ENCODE measurements around the gene MREG. TPM values are rescaled to one million over a fixed set of nuclear protein-coding genes. Genes with fewer than 3 reads are reported as not detected.
A peak's percentile ranks its signal among the peaks of the same experiment; 100 is the strongest.

MREG gene
- total and polyA plus RNA-seq, 4 donors, result 0.87 to 3.1 (median 2.7) TPM

GRCh38 chr2:216003876-216004696, 9.3 kb downstream of the MREG start:
- peaks cover 0 to 17% (median 6%) of the 10 kb centered on the region in 4 donors for H3K36me3 ChIP-seq (ENCODE audit: control insufficient read depth in 4 of 4, insufficient read depth in 3 of 4, low read depth in 1 of 4, low read length in 3 of 4)
- H3K9ac ChIP-seq (ENCODE audit: low read depth in 1 of 2, low read length in 2 of 2), result no peak overlapping the region
- H3K27ac ChIP-seq (ENCODE audit: low read depth in 1 of 2, low read length in 2 of 2), result no peak overlapping the region
- no peak for DNase-seq (ENCODE audit: low spot score)
- H3K4me1 ChIP-seq (ENCODE audit: control insufficient read depth in 4 of 4, insufficient read depth in 4 of 4, low read length in 3 of 4), result peaks cover 0 to 22% (median 9%) of the 10 kb centered on the region in 4 donors
- TF ChIP-seq FOXA2 (IDR thresholded peaks at IDR 0.05) (no peak), CTCF (IDR thresholded peaks at IDR 0.05; ENCODE audit: low read depth, low read length, missing input control) (no peak), YY1 (IDR thresholded peaks at IDR 0.05) (no peak), MAX (IDR thresholded peaks at IDR 0.05) (no peak), NR2F2 (IDR thresholded peaks at IDR 0.05) (no peak), TAF1 (conservative IDR thresholded peaks at IDR 0.05) (no peak), FOXA1 (IDR thresholded peaks at IDR 0.05) (no peak), EGR1 (IDR thresholded peaks at IDR 0.05; ENCODE audit: low read depth in 2 of 2) (no peak), RXRA (IDR thresholded peaks at IDR 0.05) (peak in 1 of 2 donors; percentile 25), HNF4G (IDR thresholded peaks at IDR 0.05) (no peak), GABPA (IDR thresholded peaks at IDR 0.05 in 1 of 2, conservative IDR thresholded peaks at IDR 0.05 in 1 of 2) (no peak), JUND (IDR thresholded peaks at IDR 0.05) (peak in 1 of 2 donors; percentile 13), HNF4A (conservative IDR thresholded peaks at IDR 0.05) (peak; percentile 6 to 40)
- no peak overlapping the region for H3K4me3 ChIP-seq (ENCODE audit: low read depth in 1 of 3, low read length in 3 of 3)
- no peaks in the 10 kb centered on the region for H3K9me3 ChIP-seq (ENCODE audit: control insufficient read depth in 4 of 4, low read length in 3 of 4)
- 61% methylated on average over 6 of the region's 6 CpGs for WGBS
- no peaks in the 10 kb centered on the region for H3K27me3 ChIP-seq (ENCODE audit: control insufficient read depth in 4 of 4, insufficient read depth in 4 of 4, low read length in 3 of 4)

- peaks cover 5 to 21% (median 12%) of the 10 kb centered on the region in 4 donors for H3K36me3 ChIP-seq (ENCODE audit: control insufficient read depth in 4 of 4, insufficient read depth in 3 of 4, low read depth in 1 of 4, low read length in 3 of 4)
- H3K27me3 ChIP-seq (ENCODE audit: control insufficient read depth in 4 of 4, insufficient read depth in 4 of 4, low read length in 3 of 4), result no peaks in the 10 kb centered on the region
- peaks cover 0 to 22% (median 9%) of the 10 kb centered on the region in 4 donors for H3K4me1 ChIP-seq (ENCODE audit: control insufficient read depth in 4 of 4, insufficient read depth in 4 of 4, low read length in 3 of 4)
- H3K4me3 ChIP-seq (ENCODE audit: low read depth in 1 of 3, low read length in 3 of 3), result no peak overlapping the region
- 92% methylated on average over 2 of the region's 2 CpGs for WGBS
- no peak for TF ChIP-seq GABPA (IDR thresholded peaks at IDR 0.05 in 1 of 2, conservative IDR thresholded peaks at IDR 0.05 in 1 of 2)
- no peak for TF ChIP-seq EGR1 (IDR thresholded peaks at IDR 0.05; ENCODE audit: low read depth in 2 of 2)
- no peak for TF ChIP-seq HNF4G (IDR thresholded peaks at IDR 0.05)
- no peak for TF ChIP-seq RAD21 (IDR thresholded peaks at IDR 0.05)
- no peak for TF ChIP-seq REST (IDR thresholded peaks at IDR 0.05)
- no peak for TF ChIP-seq ATF3 (IDR thresholded peaks at IDR 0.05)
- no peak for TF ChIP-seq MAX (IDR thresholded peaks at IDR 0.05)
- TF ChIP-seq YY1 (IDR thresholded peaks at IDR 0.05), result no peak
- TF ChIP-seq CTCF (IDR thresholded peaks at IDR 0.05; ENCODE audit: low read depth, low read length, missing input control), result no peak
- no peak for TF ChIP-seq FOXA2 (IDR thresholded peaks at IDR 0.05)
- no peak for TF ChIP-seq SP1 (IDR thresholded peaks at IDR 0.05)
- TF ChIP-seq FOXA1 (IDR thresholded peaks at IDR 0.05), result no peak
- TF ChIP-seq TAF1 (conservative IDR thresholded peaks at IDR 0.05), result no peak
- TF ChIP-seq RXRA (IDR thresholded peaks at IDR 0.05), result no peak
- no peak for TF ChIP-seq HNF4A (conservative IDR thresholded peaks at IDR 0.05)
- no peak for DNase-seq (ENCODE audit: low spot score)
- H3K9ac ChIP-seq (ENCODE audit: low read depth in 1 of 2, low read length in 2 of 2), result no peak overlapping the region
- H3K27ac ChIP-seq (ENCODE audit: low read depth in 1 of 2, low read length in 2 of 2), result peak overlapping the region in 1 of 2 donors; percentile 32
- H3K9me3 ChIP-seq (ENCODE audit: control insufficient read depth in 4 of 4, low read length in 3 of 4), result no peaks in the 10 kb centered on the region
Observed at GRCh38 chr2:216002693-216003092, 10.7 kb downstream of the MREG start.

All from liver (tissue), 9 donors.